ENCODE results near the gene SH2B3.

- no peak for TF ChIP-seq CTCF (IDR thresholded peaks at IDR 0.05)
- no peak for TF ChIP-seq POLR2A (IDR thresholded peaks at IDR 0.05)
Measured at GRCh38 chr12:111401167-111401605, 4.5 kb upstream of the SH2B3 start.

Data from thyroid gland (tissue), 4 donors.